GM13976 (cell line): Measurements from ENCODE around the gene RCL1.

Experiments used
- DNase-seq: peaks from one replicate; pipeline ENCODE4 v3.0.0; 2012; ENCODE audit warnings: low spot score
- in situ Hi-C: fragments of 300-500 bp; cut with MboI; formaldehyde crosslinking; loops from one replicate; pipeline ENCODE4 v1.12.0; 2022; ENCODE audit warnings: low sequenced_read_pairs, mixed read lengths, inconsistent platforms; ENCODE audit not compliant: unreplicated experiment
- TF ChIP-seq, protein P1 (sequence below): IDR thresholded peaks from 2 replicates; pipeline ENCODE4 v1.5.1; 2012; ENCODE audit warnings: borderline replicate concordance, mild to moderate bottlenecking; ENCODE audit not compliant: insufficient read depth; ENCODE audit errors: extremely low read depth, missing control alignments, control extremely low read depth

The RCL1 gene

GRCh38 chr9:4862506-4863250 lies 69.9 kb downstream of the RCL1 start:
- DNase-seq = no peak
- TF ChIP-seq, protein P1, sequence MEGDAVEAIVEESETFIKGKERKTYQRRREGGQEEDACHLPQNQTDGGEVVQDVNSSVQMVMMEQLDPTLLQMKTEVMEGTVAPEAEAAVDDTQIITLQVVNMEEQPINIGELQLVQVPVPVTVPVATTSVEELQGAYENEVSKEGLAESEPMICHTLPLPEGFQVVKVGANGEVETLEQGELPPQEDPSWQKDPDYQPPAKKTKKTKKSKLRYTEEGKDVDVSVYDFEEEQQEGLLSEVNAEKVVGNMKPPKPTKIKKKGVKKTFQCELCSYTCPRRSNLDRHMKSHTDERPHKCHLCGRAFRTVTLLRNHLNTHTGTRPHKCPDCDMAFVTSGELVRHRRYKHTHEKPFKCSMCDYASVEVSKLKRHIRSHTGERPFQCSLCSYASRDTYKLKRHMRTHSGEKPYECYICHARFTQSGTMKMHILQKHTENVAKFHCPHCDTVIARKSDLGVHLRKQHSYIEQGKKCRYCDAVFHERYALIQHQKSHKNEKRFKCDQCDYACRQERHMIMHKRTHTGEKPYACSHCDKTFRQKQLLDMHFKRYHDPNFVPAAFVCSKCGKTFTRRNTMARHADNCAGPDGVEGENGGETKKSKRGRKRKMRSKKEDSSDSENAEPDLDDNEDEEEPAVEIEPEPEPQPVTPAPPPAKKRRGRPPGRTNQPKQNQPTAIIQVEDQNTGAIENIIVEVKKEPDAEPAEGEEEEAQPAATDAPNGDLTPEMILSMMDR = no peak
- in situ Hi-C loops = no loop called here

GRCh38 chr9:4864234-4864661 lies 71.5 kb downstream of the RCL1 start:
- in situ Hi-C loops = no loop called here
- DNase-seq = no peak
- TF ChIP-seq, protein P1 = no peak

DNA sequence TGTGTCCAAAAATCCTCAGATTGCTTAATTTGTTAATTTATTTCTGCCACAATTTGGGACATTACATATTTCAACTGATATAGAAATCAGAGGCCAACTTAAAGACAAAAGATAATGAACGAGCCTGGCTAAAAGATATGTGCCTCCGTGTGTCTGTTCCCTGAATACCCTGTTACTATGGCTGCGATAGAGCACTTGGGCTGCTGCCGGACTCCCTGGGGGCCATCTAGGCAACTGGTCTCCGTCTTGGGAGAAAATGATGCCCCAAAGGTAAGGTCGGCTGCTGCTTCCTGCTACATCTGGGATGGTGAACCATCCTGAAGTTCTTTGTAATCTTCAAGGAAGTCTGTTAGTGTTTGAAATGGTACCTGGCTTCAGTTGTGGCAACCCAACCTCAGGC lies 72.0 kb downstream of the RCL1 start:
- TF ChIP-seq, protein P1 = no peak
- in situ Hi-C loops = no loop called here
- DNase-seq = no peak

DNA sequence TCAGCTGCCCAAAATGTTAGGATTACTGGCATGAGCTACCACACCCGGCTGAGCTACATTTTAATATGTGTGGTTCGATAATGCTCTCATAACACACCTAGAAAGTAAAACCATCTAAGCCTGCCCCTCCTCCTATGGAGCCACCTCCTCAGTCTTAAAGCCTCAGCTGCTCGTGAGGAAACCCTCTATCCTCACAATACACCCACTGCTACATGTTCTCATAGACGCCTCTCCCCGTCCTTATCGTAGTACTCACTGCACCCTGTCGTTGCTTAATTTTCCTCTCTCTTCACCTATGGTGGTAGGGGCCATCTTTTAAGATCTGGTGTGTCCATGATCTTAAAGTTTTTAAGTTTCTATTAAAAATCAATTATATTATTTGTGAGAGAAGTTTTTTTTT lies 72.9 kb downstream of the RCL1 start:
- no peak for DNase-seq
- in situ Hi-C loops = no loop called here
- TF ChIP-seq, protein P1 = no peak

GRCh38 chr9:4866239-4866969 lies 73.7 kb downstream of the RCL1 start:
- DNase-seq = no peak
- TF ChIP-seq, protein P1 = no peak

DNA sequence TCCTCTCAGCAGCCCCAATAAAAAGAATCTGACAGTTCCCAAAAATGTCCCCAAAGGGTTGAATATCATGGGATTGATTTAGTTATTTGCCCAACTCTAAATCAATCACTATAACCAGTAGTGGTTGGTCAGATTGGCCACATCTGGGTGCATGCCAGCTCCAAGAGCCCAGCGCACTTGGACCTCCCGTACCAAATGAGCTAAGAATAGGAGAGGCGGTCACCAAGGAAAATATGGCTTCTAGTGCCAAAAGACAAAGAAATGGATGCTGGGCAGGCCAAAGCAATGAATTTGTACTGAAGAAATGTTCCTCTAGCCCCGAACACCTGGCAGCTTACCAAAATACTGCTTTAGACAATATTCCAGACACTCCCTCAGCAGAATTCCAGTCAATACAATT lies 80.3 kb downstream of the RCL1 start:
- TF ChIP-seq, protein P1 = no peak
- in situ Hi-C loops = no loop called here

More at GRCh38 chr9:4866239-4866969, 73.7 kb downstream of the RCL1 start:
- in situ Hi-C loops = no loop called here

More for the DNA sequence above, 80.3 kb downstream of the RCL1 start:
- no peak for DNase-seq
